Hepatocyte (in vitro differentiated cells): ENCODE measurements around the gene CYP27B1. TPM values are rescaled to one million over a fixed set of nuclear protein-coding genes. Genes with fewer than 3 reads are reported as not detected.
A peak's percentile ranks its signal among the peaks of the same experiment; 100 is the strongest.

Source experiments
- DNase-seq: peaks from one replicate; pipeline ENCODE4 v3.0.0-alpha.2; 2016; ENCODE audit warnings: low spot score
- H2AFZ ChIP-seq: fragments of 200-600 bp; sonication (generic); 2 replicates; pipeline ENCODE4 v1.6.0; 2016; ENCODE audit warnings: antibody characterized with exemption, mild to moderate bottlenecking
- H3K27ac ChIP-seq: fragments of 200-600 bp; sonication (generic); 2 replicates; pipeline ENCODE4 v1.5.1; 2016; ENCODE audit warnings: mild to moderate bottlenecking
- H3K27me3 ChIP-seq: fragments of 200-600 bp; sonication (generic); 2 replicates; pipeline ENCODE4 v1.6.1; 2016
- H3K36me3 ChIP-seq: fragments of 200-600 bp; sonication (generic); replicated peaks from 2 replicates; pipeline ENCODE4 v1.5.1; 2016; ENCODE audit warnings: low read depth; ENCODE audit not compliant: insufficient read depth
- H3K4me1 ChIP-seq: fragments of 200-600 bp; sonication (generic); 2 replicates; pipeline ENCODE4 v1.5.1; 2016; ENCODE audit warnings: mild to moderate bottlenecking, moderate library complexity; ENCODE audit not compliant: insufficient read depth
- H3K4me2 ChIP-seq: fragments of 200-600 bp; sonication (generic); 2 replicates; pipeline ENCODE4 v1.6.0; 2016
- H3K4me3 ChIP-seq: fragments of 200-600 bp; sonication (generic); 2 replicates; pipeline ENCODE4 v1.5.1; 2016; ENCODE audit warnings: mild to moderate bottlenecking
- H3K79me2 ChIP-seq: fragments of 200-600 bp; sonication (generic); 2 replicates; pipeline ENCODE4 v1.6.0; 2017; ENCODE audit warnings: mild to moderate bottlenecking
- H3K9me2 ChIP-seq: fragments of 200-600 bp; sonication (generic); replicated peaks from 2 replicates; pipeline ENCODE4 v1.6.0; 2017; ENCODE audit warnings: mild to moderate bottlenecking; ENCODE audit not compliant: insufficient read depth
- H3K9me3 ChIP-seq: fragments of 200-600 bp; sonication (generic); 2 replicates; pipeline ENCODE4 v1.5.1; 2016; ENCODE audit warnings: low read depth, mild to moderate bottlenecking
- H4K20me1 ChIP-seq: fragments of 200-600 bp; sonication (generic); 2 replicates; pipeline ENCODE4 v1.6.0; 2016; ENCODE audit warnings: mild to moderate bottlenecking; ENCODE audit not compliant: insufficient read depth, poor library complexity, severe bottlenecking
- EZH2 ChIP-seq: fragments of 200-600 bp; sonication (generic); IDR thresholded peaks from 2 replicates; pipeline ENCODE4 v1.6.1; 2016; ENCODE audit warnings: antibody characterized with exemption, mild to moderate bottlenecking, borderline replicate concordance
- EZH2phosphoT487 ChIP-seq: fragments of 200-600 bp; sonication (generic); IDR thresholded peaks from one replicate; pipeline ENCODE4 v1.6.1; 2018; ENCODE audit warnings: antibody characterized with exemption, mild to moderate bottlenecking, low read depth, moderate library complexity; ENCODE audit not compliant: unreplicated experiment, severe bottlenecking
- WGBS: methylation state at CpG from one replicate; pipeline ENCODE4 v1.1.6; 2016; ENCODE audit warnings: low lambda C conversion rate; ENCODE audit errors: missing lambda C conversion rate; 5-methylcytosine and 5-hydroxymethylcytosine counted together
- polyA plus RNA-seq: library from polyadenylated mRNA; unstranded; fragments of >200 nt; fragmentation: Nextera tagmentation; extraction: Ambion mirVana; gene quantifications from 2 replicates; pipeline ENCODE4 v1.2.1, GENCODE V29; 2016
- total RNA-seq: library from RNA; depleted of rRNA; stranded (reverse); fragments of >200 nt; gene quantifications from 2 replicates; pipeline ENCODE4 v1.2.3, GENCODE V29; 2014
- TF ChIP-seq, protein P1 (sequence below): fragments of 200-600 bp; sonication (generic); IDR thresholded peaks from 2 replicates; pipeline ENCODE4 v1.5.1; 2016; ENCODE audit warnings: antibody characterized with exemption, mild to moderate bottlenecking; ENCODE audit not compliant: poor library complexity

The CYP27B1 gene
- total and polyA plus RNA-seq, 2 experiments from 2014 or later: 0.23 to 2.3 TPM

- Histone ChIP-seq H3K4me3 (no peak overlapping the region), H4K20me1 (no peaks in the 10 kb centered on the region), H2AFZ (no peak overlapping the region), H3K4me1 (peaks cover 23% of the 10 kb centered on the region), H3K36me3 (no peaks in the 10 kb centered on the region), H3K27me3 (peaks cover 99% of the 10 kb centered on the region), H3K27ac (no peak overlapping the region), H3K9me2 (no peaks in the 10 kb centered on the region), H3K79me2 (no peaks in the 10 kb centered on the region), H3K4me2 (peak overlapping the region; percentile 94), H3K9me3 (no peaks in the 10 kb centered on the region)
- DNase-seq: no peak
- no peak for TF ChIP-seq EZH2
- TF ChIP-seq EZH2phosphoT487: no peak
- TF ChIP-seq, protein P1, sequence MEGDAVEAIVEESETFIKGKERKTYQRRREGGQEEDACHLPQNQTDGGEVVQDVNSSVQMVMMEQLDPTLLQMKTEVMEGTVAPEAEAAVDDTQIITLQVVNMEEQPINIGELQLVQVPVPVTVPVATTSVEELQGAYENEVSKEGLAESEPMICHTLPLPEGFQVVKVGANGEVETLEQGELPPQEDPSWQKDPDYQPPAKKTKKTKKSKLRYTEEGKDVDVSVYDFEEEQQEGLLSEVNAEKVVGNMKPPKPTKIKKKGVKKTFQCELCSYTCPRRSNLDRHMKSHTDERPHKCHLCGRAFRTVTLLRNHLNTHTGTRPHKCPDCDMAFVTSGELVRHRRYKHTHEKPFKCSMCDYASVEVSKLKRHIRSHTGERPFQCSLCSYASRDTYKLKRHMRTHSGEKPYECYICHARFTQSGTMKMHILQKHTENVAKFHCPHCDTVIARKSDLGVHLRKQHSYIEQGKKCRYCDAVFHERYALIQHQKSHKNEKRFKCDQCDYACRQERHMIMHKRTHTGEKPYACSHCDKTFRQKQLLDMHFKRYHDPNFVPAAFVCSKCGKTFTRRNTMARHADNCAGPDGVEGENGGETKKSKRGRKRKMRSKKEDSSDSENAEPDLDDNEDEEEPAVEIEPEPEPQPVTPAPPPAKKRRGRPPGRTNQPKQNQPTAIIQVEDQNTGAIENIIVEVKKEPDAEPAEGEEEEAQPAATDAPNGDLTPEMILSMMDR: no peak
- 14% methylated on average over 8 of the region's 8 CpGs for WGBS
Measured at GRCh38 chr12:57735198-57735855, 31.6 kb downstream of the CYP27B1 start.

- Histone ChIP-seq H3K9me2 (no peaks in the 10 kb centered on the region), H3K4me2 (no peak overlapping the region), H3K9me3 (no peaks in the 10 kb centered on the region), H3K27ac (no peak overlapping the region), H3K27me3 (peaks cover 99% of the 10 kb centered on the region), H3K36me3 (no peaks in the 10 kb centered on the region), H3K79me2 (no peaks in the 10 kb centered on the region), H4K20me1 (no peaks in the 10 kb centered on the region), H3K4me1 (peaks cover 23% of the 10 kb centered on the region), H3K4me3 (no peak overlapping the region), H2AFZ (no peak overlapping the region)
- DNase-seq: no peak
- TF ChIP-seq, protein P1: no peak
- TF ChIP-seq EZH2: no peak
- TF ChIP-seq EZH2phosphoT487: no peak
- 74% methylated on average over 4 of the region's 4 CpGs for WGBS
Measured at GRCh38 chr12:57734591-57734990, 32.3 kb downstream of the CYP27B1 start.

DNA sequence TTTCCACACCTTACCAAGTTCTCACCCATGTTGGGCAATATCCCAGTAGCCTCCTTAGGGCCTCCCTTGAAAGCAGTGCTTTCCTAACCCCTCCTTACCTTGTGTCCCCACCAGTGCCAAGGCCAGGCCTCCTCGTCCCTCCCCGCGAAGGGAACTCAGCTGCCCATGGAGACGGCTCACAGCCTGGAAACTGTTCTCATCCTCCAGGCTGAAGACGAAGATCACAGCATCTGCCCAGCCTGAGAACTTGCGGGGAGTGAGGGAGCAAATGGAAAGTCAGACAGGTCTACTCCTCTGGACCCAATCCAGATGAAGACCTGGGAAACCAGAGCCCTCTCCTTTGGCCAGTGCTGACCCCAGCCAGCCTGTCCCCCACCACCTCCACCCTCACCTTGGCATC lies 33.0 kb downstream of the CYP27B1 start:
- Histone ChIP-seq H3K27ac (no peak overlapping the region), H3K4me1 (peaks cover 23% of the 10 kb centered on the region), H2AFZ (no peak overlapping the region), H4K20me1 (no peaks in the 10 kb centered on the region), H3K9me3 (no peaks in the 10 kb centered on the region), H3K9me2 (no peaks in the 10 kb centered on the region), H3K27me3 (peaks cover 98% of the 10 kb centered on the region), H3K4me2 (no peak overlapping the region), H3K36me3 (no peaks in the 10 kb centered on the region), H3K4me3 (no peak overlapping the region), H3K79me2 (no peaks in the 10 kb centered on the region)
- WGBS: 69% methylated on average over 6 of the region's 6 CpGs
- DNase-seq: no peak
- TF ChIP-seq, protein P1: no peak
- TF ChIP-seq EZH2phosphoT487: no peak
- TF ChIP-seq EZH2: no peak
